Activated B cell treated with CpG ODN at 0.5 μM for 24 hours (primary cell): ENCODE measurements around the gene LRRC46. TPM values are rescaled to one million over a fixed set of nuclear protein-coding genes. Genes with fewer than 3 reads are reported as not detected.

Experiments used
- ATAC-seq: fragments of 200-7000 bp; cut with Tn5 transposase; one replicate; pipeline ENCODE4 v1.10.0; 2021; ENCODE audit warnings: low read depth, mild to moderate bottlenecking, moderate library complexity
- CTCF ChIA-PET: fragments of 350-600 bp; sonication (Branson Sonifier 250); formaldehyde crosslinking; loops from one replicate; lab custom pipeline; 2021; ENCODE audit warnings: antibody characterized with exemption; lab: Charles Lee
- POLR2A ChIA-PET: fragments of 350-600 bp; sonication (Branson Sonifier 250); formaldehyde crosslinking; loops from one replicate; lab custom pipeline; 2021; ENCODE audit warnings: antibody characterized with exemption; lab: Charles Lee
- DNase-seq: peaks from one replicate; pipeline ENCODE4 v3.0.0; 2022
- H3K27ac Mint-ChIP-seq: one replicate; pipeline ENCODE4 v1.8.0; 2020; ENCODE audit warnings: mixed read lengths
- H3K27me3 Mint-ChIP-seq: one replicate; pipeline ENCODE4 v1.8.0; 2021; ENCODE audit warnings: mixed read lengths
- H3K36me3 Mint-ChIP-seq: one replicate; pipeline ENCODE4 v1.8.0; 2021; ENCODE audit warnings: low read depth, mixed read lengths
- H3K4me1 Mint-ChIP-seq: one replicate; pipeline ENCODE4 v1.8.0; 2021; ENCODE audit warnings: mixed read lengths
- H3K4me3 Mint-ChIP-seq: one replicate; pipeline ENCODE4 v1.8.0; 2020; ENCODE audit warnings: mild to moderate bottlenecking, mixed read lengths
- H3K9me3 Mint-ChIP-seq: one replicate; pipeline ENCODE4 v1.8.0; 2020; ENCODE audit warnings: mixed read lengths
- CTCF ChIP-seq: fragments of 200-600 bp; IDR thresholded peaks from one replicate; pipeline ENCODE4 v1.8.0; 2022; ENCODE audit warnings: antibody characterized with exemption, mild to moderate bottlenecking
- intact Hi-C: fragments of 100-400 bp; cut with micrococcal nuclease; formaldehyde crosslinking; loops from one replicate; pipeline ENCODE4 v1.15.1; 2024
- total RNA-seq: library from RNA; stranded (reverse); gene quantifications from 2 replicates; pipeline ENCODE4 v1.2.3, GENCODE V29; 2022

The LRRC46 gene
- total RNA-seq, 1 donor from 2014 or later, result 1.9 TPM

DNA sequence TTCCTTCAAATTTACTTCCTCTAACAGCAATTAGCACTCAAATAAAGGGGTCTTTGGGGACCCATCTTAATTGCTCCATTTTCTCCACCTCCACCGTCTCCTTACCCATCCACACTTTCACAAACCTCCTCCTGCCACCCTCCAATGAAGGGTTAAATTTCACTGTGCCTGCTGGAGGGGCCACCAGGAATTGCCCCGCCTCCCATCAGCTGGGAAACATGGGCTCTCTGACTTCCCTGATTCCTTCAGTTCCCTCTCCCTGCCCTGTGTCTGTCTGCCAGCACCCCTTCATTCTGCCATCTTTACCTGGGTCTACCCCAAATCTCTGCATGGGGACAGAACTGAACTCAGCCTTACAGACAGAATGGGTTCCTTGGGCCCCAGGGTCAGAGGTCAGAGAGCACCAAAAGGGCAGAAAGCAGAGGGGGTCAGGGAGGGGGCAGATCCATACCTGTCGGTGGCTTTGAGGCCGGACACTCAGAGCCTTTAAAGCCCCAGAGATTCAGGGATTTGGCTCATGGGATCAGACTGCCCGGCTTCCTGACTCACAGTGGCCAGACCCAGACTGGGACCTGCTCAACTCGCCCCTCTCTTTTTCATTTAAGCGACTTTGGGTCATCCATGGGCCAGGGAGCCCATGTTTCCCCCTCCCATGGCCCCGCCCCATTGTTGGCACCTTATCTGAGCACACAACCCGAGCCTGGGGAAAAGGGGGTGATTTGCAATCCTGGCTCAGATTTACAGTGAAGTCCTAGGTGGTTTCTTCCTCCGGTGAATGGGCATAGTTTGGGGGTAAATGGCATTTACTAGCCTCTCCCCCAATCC lies 46.9 kb downstream of the LRRC46 start:
- Mint-ChIP-seq H3K4me1 (no peaks in the 10 kb centered on the region), H3K27ac (no peak overlapping the region), H3K27me3 (peaks cover 49% of the 10 kb centered on the region), H3K9me3 (no peaks in the 10 kb centered on the region), H3K4me3 (no peak overlapping the region), H3K36me3 (no peaks in the 10 kb centered on the region)
- ChIA-PET POLR2A (no interaction called here), CTCF (no interaction called here)
- no peak for ATAC-seq
- no peak for DNase-seq
- intact Hi-C loops, result no loop called here
- no peak for TF ChIP-seq CTCF

DNA sequence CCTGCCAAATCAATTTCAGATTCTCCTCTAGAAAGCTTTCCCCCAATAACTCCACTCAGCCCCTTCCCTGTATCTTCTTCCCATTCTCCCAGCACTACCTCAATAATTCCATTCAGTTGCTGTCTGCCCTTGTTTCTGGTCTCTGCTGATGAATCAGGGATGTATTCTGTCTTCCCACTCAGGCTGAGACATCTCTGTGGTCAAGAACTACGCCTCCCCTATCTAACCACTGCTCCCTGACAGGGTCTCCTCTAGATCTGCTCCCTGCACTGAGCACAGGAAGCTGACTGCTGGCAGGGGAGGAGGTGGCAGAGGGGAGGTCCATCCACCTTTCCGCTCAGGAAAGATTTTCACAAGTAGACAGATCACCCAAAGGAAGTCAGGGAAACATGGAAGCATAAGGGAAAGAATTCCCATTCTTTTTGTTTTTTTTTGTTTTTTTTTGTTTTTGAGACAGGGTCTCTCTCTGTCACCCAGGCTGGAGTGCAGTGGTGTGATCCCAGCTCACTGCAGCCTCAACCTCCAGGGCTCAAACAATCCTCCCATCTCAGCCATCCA lies 47.6 kb downstream of the LRRC46 start:
- DNase-seq (no peak), ATAC-seq (no peak)
- no peak for TF ChIP-seq CTCF
- H3K27ac Mint-ChIP-seq, result no peak overlapping the region
- no peak overlapping the region for H3K4me3 Mint-ChIP-seq
- ChIA-PET CTCF (no interaction called here), POLR2A (interaction anchor here (0.6 kb wide), 1 partner anchor 16 kb away, joined by 7 read pairs; no protein-coding TSS in a partner anchor)
- H3K4me1 Mint-ChIP-seq, result no peaks in the 10 kb centered on the region
- no peaks in the 10 kb centered on the region for H3K9me3 Mint-ChIP-seq
- peaks cover 45% of the 10 kb centered on the region for H3K27me3 Mint-ChIP-seq
- no peaks in the 10 kb centered on the region for H3K36me3 Mint-ChIP-seq
- intact Hi-C loops, result no loop called here

DNA sequence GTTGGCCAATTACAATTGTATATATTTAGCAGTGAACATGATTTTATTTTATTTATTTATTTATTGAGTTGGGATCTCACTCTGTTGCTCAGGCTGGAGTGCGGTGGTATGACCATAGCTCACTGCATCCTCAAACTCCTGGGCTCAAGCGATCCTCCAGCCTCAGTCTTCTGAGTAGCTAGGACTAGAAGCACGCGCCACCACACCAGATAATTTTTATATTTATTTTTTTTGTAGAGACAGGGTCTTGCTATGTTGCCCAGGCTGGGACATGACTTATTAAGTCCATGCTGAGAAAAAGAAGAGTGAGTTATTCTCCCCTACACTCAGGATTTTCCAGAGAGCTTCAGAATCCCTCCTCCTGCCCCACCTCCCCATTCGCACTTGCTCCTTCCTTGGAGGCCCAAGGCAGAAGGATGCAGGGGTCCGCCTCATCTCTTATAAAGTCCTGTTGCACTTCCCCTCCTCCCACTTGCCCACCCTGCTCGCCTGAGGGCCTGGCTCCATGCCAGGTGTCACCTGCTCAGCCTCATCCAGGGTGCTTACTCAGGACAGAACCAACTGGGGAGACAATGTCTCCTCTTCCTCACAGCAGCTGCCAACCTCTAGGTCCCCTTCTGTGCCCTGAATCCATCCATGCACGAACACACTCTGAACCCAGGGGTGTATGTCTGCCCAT lies 48.4 kb downstream of the LRRC46 start:
- no peak for TF ChIP-seq CTCF
- DNase-seq, result no peak
- ATAC-seq, result no peak
- Mint-ChIP-seq H3K9me3 (no peaks in the 10 kb centered on the region), H3K4me3 (no peak overlapping the region), H3K27me3 (peaks cover 38% of the 10 kb centered on the region), H3K27ac (no peak overlapping the region), H3K4me1 (no peaks in the 10 kb centered on the region), H3K36me3 (no peaks in the 10 kb centered on the region)
- POLR2A ChIA-PET, result interaction anchor here (0.6 to 1.6 kb wide), 2 partner anchors 16 to 17 kb away, joined by 3 to 7 read pairs; no protein-coding TSS in a partner anchor
- intact Hi-C loops, result no loop called here
- CTCF ChIA-PET, result interaction anchor here (0.6 kb wide), 1 partner anchor 217 kb away, joined by 4 read pairs; no protein-coding TSS in a partner anchor

- intact Hi-C loops, result no loop called here
- no peak for ATAC-seq
- POLR2A ChIA-PET, result no interaction called here
Observed at GRCh38 chr17:47882247-47882646, 50.8 kb downstream of the LRRC46 start.

More at GRCh38 chr17:47882247-47882646, 50.8 kb downstream of the LRRC46 start:
- DNase-seq, result no peak
- CTCF ChIA-PET, result interaction anchor here (0.7 kb wide), 1 partner anchor 1687 kb away, joined by 5 read pairs; no protein-coding TSS in a partner anchor
- Mint-ChIP-seq H3K9me3 (no peaks in the 10 kb centered on the region), H3K4me1 (no peaks in the 10 kb centered on the region), H3K27me3 (peaks cover 26% of the 10 kb centered on the region), H3K4me3 (no peak overlapping the region), H3K36me3 (no peaks in the 10 kb centered on the region), H3K27ac (no peak overlapping the region)
- no peak for TF ChIP-seq CTCF
